Measurements from ENCODE around the gene PTH1R. TPM values are rescaled to one million over a fixed set of nuclear protein-coding genes. Genes with fewer than 3 reads are reported as not detected.

Gene PTH1R
- total and polyA plus RNA-seq, 2 experiments from 2014 or later: 0.60 to 1.3 TPM

DNA sequence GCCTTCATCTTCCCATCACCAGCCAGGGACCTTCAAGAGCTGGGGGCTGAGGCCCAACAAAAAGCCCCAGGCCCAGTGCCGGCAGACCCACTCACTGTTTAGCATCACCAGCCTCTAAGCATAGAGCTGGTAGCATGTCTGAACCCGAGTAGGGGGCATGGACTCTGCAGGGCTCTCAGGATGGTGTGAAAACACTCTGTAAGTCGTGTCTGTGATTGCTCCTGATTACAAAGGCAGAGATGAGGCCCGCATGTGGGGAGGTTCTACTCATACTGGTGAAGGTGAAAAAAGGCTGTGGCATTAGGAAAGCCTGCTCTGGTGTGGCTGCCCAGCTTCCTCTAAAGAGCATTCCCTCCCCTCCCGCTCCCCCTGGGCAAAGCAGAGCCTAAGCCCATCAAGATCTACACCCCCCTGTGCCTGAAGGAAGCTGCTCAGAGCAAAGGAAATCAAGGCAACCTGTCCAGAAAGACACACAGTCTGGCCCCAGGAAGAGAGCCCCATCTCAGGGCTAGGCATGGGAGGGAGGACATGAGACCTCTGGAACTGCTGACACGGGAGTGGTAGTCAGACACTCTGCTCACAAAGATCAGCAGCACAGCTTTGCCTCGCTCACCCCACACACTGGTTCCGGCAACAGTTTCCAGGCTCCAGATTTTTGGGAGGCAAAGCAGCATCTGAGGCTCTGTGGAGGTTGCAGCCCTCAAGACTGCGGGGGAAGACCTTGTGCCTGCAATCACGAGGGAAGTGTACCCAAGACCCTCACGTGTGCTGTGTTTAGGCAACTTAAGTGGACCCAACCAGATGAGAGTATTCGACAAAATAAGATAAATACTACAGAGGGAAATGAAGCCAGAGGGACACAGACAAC lies 62.3 kb downstream of the PTH1R start:
- no peak for DNase-seq
- Histone ChIP-seq H3K4me1 (ENCODE audit: insufficient read depth) (peaks cover 25% of the 10 kb centered on the region), H3K27ac (no peak overlapping the region), H3K79me2 (ENCODE audit: insufficient read depth) (peaks cover 84% of the 10 kb centered on the region), H4K20me1 (ENCODE audit: insufficient read depth) (0 out of 2 replicates have a peak, but pooled peaks cover 3% of the 10 kb centered on the region), H3K4me2 (ENCODE audit: unreplicated experiment) (no peak overlapping the region), H3K27me3 (replicated peaks; ENCODE audit: insufficient read depth) (no peaks in the 10 kb centered on the region), H3K36me3 (ENCODE audit: low read depth) (no peaks in the 10 kb centered on the region), H2AFZ (no peak overlapping the region), H3K4me3 (no peak overlapping the region), H3F3A (ENCODE audit: insufficient read depth) (peaks cover 20% of the 10 kb centered on the region), H3K9me2 (ENCODE audit: insufficient read depth) (no peaks in the 10 kb centered on the region), H3K9me3 (ENCODE audit: low read depth) (no peaks in the 10 kb centered on the region), H3K9ac (no peak overlapping the region)
- TF ChIP-seq EZH2 (IDR thresholded peaks at IDR 0.05; ENCODE audit: insufficient read depth, poor library complexity, severe bottlenecking) (no peak), EZH2phosphoT487 (IDR thresholded peaks at IDR 0.05; ENCODE audit: insufficient read depth, low read depth) (no peak)
- in situ Hi-C loops (cut with MboI): no loop called here
- WGBS, 2 experiments (ENCODE audit: low coverage in 1 of 2, low lambda C conversion rate in 2 of 2, missing lambda C conversion rate in 2 of 2): 69 to 71% methylated on average over 12 of the region's 12 CpGs

DNA sequence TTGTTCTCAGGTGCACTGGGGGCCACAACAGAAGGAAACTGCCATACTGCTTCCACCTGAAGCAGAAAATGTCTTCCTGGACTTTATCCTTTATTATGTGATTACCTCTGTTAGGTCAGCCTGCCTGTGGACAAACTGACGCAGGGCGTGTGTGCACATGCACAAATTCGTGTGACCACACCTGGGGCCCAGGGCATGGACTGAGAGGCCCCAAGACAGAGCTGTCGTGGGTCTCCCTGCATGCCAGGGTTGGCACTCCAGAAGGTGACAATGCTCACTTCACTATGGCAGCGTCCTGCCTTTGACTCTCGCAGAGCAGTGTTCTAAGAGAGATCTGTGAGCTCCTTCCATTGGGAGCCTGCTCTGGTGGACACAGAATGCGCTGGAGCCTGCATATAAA lies 64.6 kb downstream of the PTH1R start:
- 0 out of 2 replicates have a peak, but pooled peaks cover 4% of the 10 kb centered on the region for H3F3A ChIP-seq (ENCODE audit: insufficient read depth)
- WGBS, 2 experiments (ENCODE audit: low coverage in 1 of 2, low lambda C conversion rate in 2 of 2, missing lambda C conversion rate in 2 of 2): 80 to 81% methylated on average over 7 of the region's 7 CpGs
- H3K79me2 ChIP-seq (ENCODE audit: insufficient read depth): peaks cover 98% of the 10 kb centered on the region
- H2AFZ ChIP-seq: no peak overlapping the region
- in situ Hi-C loops (cut with MboI): no loop called here
- no peak overlapping the region for H3K9ac ChIP-seq
- no peaks in the 10 kb centered on the region for H3K9me3 ChIP-seq (ENCODE audit: low read depth)
- TF ChIP-seq EZH2 (IDR thresholded peaks at IDR 0.05; ENCODE audit: insufficient read depth, poor library complexity, severe bottlenecking) (no peak), EZH2phosphoT487 (IDR thresholded peaks at IDR 0.05; ENCODE audit: insufficient read depth, low read depth) (no peak)
- H3K4me1 ChIP-seq (ENCODE audit: insufficient read depth): peaks cover 5% of the 10 kb centered on the region
- peaks cover 3% of the 10 kb centered on the region; the same call in 1 of the 2 replicates for H4K20me1 ChIP-seq (ENCODE audit: insufficient read depth)
- H3K4me2 ChIP-seq (ENCODE audit: unreplicated experiment): no peak overlapping the region
- no peak overlapping the region for H3K4me3 ChIP-seq
- H3K9me2 ChIP-seq (ENCODE audit: insufficient read depth): no peaks in the 10 kb centered on the region
- H3K27ac ChIP-seq: no peak overlapping the region
- no peaks in the 10 kb centered on the region for H3K36me3 ChIP-seq (ENCODE audit: low read depth)
- no peak for DNase-seq
- H3K27me3 ChIP-seq (replicated peaks; ENCODE audit: insufficient read depth): no peaks in the 10 kb centered on the region

DNA sequence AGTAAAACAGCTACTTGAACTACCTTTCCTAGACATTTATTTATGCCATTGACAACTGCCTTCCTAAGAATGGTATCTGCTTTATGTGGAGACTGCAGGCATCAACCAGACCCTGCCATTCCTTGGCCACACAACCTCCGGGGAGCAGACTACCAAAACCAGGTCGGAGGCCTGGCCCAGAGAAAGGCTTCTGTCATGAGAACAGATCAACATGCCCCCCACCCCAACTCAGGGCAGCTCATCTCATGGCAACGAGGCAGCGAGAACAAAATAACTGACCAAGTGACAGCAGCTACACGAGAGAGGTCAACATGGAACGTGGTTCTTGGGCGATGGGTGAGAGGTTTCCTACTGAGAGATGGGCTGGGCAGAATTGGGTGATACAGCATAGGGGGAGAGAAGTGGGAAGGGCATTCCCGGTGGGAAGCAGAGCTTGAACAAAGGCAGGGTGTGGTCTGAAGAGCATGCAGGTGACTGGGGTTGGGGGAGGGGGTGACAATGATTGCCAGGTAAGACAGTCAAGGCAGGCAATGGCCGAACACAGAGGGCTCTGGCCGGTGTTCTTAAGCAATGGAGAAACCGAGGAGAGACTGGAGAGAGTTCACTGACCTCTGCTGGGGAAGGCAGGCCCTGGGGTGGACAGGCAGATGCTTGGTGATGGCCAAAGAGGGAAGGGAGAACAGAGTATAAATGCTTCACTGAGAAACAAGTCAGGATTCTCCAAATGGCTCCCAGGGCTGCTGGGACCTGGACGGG lies 65.1 kb downstream of the PTH1R start:
- H4K20me1 ChIP-seq (ENCODE audit: insufficient read depth): no peaks in the 10 kb centered on the region; the same call in 1 of the 2 replicates
- WGBS, 2 experiments (ENCODE audit: low coverage in 1 of 2, low lambda C conversion rate in 2 of 2, missing lambda C conversion rate in 2 of 2): 89 to 93% methylated on average over 12 of the region's 12 CpGs
- TF ChIP-seq EZH2phosphoT487 (IDR thresholded peaks at IDR 0.05; ENCODE audit: insufficient read depth, low read depth): no peak
- no peak for TF ChIP-seq EZH2 (IDR thresholded peaks at IDR 0.05; ENCODE audit: insufficient read depth, poor library complexity, severe bottlenecking)

More for the DNA sequence above, 65.1 kb downstream of the PTH1R start:
- Histone ChIP-seq H3K27me3 (replicated peaks; ENCODE audit: insufficient read depth) (no peaks in the 10 kb centered on the region), H3K79me2 (ENCODE audit: insufficient read depth) (peaks cover 98% of the 10 kb centered on the region), H3K4me3 (no peak overlapping the region), H3F3A (ENCODE audit: insufficient read depth) (0 out of 2 replicates have a peak, but pooled peaks cover 4% of the 10 kb centered on the region), H3K4me2 (ENCODE audit: unreplicated experiment) (no peak overlapping the region), H3K9me2 (ENCODE audit: insufficient read depth) (no peaks in the 10 kb centered on the region), H3K4me1 (ENCODE audit: insufficient read depth) (peaks cover 7% of the 10 kb centered on the region), H3K27ac (no peak overlapping the region), H3K9ac (no peak overlapping the region), H3K9me3 (ENCODE audit: low read depth) (no peaks in the 10 kb centered on the region), H2AFZ (no peak overlapping the region), H3K36me3 (ENCODE audit: low read depth) (no peaks in the 10 kb centered on the region)
- DNase-seq: no peak
- in situ Hi-C loops (cut with MboI): no loop called here
